ENCODE results near the gene SPDL1.

The SPDL1 gene

DNA sequence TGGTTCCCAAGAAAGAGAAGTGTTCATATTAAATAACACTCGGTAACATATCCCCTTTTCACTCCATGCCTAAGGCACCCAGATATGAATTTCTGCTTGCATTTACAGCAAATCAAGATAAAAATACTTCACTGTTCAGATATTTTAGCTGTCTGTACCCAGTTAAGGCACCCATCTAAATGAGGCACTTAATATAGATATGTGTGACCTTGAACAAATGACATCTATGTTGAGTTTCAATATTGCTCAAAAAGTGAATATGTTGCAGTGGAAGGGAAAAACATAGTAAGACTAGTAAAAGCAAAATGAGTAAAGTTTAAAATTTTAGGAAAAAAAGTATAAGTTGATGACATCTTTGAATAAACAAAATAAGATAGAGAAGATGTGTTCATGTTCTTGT is 32.4 kb upstream of the SPDL1 start:
- DNase-seq (ENCODE audit: low read depth, low spot score): no peak
- in situ Hi-C loops (cut with HindIII; ENCODE audit: low sequenced_read_pairs): no loop called here

DNA sequence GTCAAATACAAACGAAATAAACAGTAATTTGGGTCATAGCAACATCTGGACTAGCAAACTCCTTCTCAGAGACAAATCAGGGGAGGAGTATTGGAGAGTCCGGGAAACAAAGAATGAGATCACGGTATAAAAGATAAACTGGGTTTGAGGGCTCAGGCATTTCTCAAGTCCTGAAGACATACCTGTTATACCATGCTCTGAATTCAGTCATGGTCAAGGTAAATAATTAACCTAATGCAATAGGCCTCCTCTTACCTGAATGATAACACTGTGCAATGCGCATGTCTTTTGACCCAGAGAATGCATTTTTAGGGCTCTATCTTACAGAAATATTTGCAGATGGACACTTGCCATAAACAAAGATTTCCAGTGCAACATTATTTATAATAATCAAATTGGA is 31.9 kb upstream of the SPDL1 start:
- TF ChIP-seq, protein P1, sequence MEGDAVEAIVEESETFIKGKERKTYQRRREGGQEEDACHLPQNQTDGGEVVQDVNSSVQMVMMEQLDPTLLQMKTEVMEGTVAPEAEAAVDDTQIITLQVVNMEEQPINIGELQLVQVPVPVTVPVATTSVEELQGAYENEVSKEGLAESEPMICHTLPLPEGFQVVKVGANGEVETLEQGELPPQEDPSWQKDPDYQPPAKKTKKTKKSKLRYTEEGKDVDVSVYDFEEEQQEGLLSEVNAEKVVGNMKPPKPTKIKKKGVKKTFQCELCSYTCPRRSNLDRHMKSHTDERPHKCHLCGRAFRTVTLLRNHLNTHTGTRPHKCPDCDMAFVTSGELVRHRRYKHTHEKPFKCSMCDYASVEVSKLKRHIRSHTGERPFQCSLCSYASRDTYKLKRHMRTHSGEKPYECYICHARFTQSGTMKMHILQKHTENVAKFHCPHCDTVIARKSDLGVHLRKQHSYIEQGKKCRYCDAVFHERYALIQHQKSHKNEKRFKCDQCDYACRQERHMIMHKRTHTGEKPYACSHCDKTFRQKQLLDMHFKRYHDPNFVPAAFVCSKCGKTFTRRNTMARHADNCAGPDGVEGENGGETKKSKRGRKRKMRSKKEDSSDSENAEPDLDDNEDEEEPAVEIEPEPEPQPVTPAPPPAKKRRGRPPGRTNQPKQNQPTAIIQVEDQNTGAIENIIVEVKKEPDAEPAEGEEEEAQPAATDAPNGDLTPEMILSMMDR (IDR thresholded peaks at IDR 0.05; ENCODE audit: low read depth, low read length): no peak
- in situ Hi-C loops (cut with HindIII; ENCODE audit: low sequenced_read_pairs): no loop called here
- DNase-seq (ENCODE audit: low read depth, low spot score): no peak
- no peak overlapping the region for H3K4me3 ChIP-seq (ENCODE audit: low read depth, low read length)

More for the DNA sequence above, 32.4 kb upstream of the SPDL1 start:
- no peak overlapping the region for H3K4me3 ChIP-seq (ENCODE audit: low read depth, low read length)
- TF ChIP-seq, protein P1 (IDR thresholded peaks at IDR 0.05; ENCODE audit: low read depth, low read length): no peak

DNA sequence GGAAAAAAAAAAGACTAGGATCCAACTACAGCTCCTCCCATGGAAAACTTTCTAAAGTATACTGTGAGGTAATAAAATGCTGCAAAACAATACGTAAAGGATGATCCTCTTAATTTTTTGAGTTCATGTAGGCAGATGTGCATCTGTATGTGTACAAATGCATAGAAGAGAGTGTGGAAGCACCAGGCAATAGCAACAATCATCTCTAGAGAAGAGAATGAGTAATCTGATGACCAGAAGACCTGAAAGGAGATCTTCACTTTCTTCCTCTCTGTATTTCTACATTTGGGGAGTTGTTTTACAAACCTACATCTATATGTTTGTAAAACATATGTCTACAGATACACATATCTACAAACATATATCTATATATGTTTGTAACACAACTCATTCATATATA is 29.3 kb upstream of the SPDL1 start:
- in situ Hi-C loops (cut with HindIII; ENCODE audit: low sequenced_read_pairs): no loop called here
- TF ChIP-seq, protein P1 (IDR thresholded peaks at IDR 0.05; ENCODE audit: low read depth, low read length): no peak
- no peak for DNase-seq (ENCODE audit: low read depth, low spot score)

DNA sequence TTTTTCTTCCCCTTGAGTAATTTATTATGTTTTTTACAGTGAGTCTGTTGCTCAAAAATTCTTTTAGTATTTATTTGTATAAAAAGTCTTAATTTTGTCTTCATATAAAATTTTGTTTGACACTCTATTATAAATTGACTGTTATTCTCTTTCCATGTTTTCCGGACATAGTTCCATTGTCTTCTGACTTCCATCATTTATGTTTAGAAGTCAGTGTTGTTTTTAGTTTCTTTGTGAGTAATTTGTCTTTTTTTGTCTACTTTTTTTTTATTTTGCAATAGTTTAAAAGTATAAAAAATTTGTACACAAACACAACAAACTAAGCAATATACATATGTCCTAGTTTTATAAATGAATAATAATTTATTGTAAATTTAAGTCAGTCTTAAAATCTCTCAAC is 25.7 kb upstream of the SPDL1 start:
- TF ChIP-seq, protein P1 (IDR thresholded peaks at IDR 0.05; ENCODE audit: low read depth, low read length): no peak
- H3K4me3 ChIP-seq (ENCODE audit: low read depth, low read length): no peak overlapping the region
- DNase-seq (ENCODE audit: low read depth, low spot score): no peak
- in situ Hi-C loops (cut with HindIII; ENCODE audit: low sequenced_read_pairs): no loop called here

More for the DNA sequence above, 29.3 kb upstream of the SPDL1 start:
- H3K4me3 ChIP-seq (ENCODE audit: low read depth, low read length): no peak overlapping the region

DNA sequence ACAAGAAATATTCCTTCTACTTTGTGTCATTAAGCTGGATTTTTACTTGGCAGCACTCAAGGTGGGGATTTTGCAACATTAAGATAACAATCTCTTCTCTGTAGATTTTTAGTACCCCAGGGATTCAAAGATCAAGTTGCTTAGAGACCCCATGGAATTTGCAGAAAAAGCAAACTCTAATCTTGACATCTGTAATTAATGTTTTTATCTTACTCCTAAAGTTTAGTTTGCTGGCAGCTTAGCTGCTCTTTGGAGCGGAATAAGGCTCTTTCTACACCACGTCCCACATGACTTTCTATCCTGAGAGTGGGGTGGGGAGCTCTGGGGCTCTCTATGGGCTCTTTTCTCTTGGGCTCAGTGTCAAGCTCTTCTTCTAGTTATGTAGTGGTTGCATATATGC is 21.7 kb upstream of the SPDL1 start:
- TF ChIP-seq, protein P1 (IDR thresholded peaks at IDR 0.05; ENCODE audit: low read depth, low read length): no peak
- in situ Hi-C loops (cut with HindIII; ENCODE audit: low sequenced_read_pairs): no loop called here

DNA sequence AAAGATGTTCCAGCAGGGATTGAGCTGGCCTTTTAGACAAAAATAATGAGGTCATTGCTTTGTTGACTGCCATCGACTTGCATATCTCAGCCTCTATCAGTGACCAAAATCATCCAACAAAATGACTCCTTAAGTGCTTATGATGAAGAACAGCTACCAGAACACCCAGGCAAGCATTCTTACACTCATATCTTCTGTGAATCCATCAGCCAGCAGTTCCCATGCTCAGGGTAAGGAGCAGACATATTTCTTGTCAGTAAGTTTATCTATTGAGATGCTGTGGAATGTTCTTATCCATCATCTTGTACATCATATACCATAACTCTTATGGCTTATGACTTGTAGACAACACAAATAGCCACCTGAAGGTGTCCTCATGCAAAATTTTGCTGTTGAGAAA is 20.2 kb upstream of the SPDL1 start:
- H3K4me3 ChIP-seq (ENCODE audit: low read depth, low read length): no peak overlapping the region
- DNase-seq (ENCODE audit: low read depth, low spot score): no peak
- in situ Hi-C loops (cut with HindIII; ENCODE audit: low sequenced_read_pairs): no loop called here
- TF ChIP-seq, protein P1 (IDR thresholded peaks at IDR 0.05; ENCODE audit: low read depth, low read length): no peak

More for the DNA sequence above, 21.7 kb upstream of the SPDL1 start:
- DNase-seq (ENCODE audit: low read depth, low spot score): no peak
- no peak overlapping the region for H3K4me3 ChIP-seq (ENCODE audit: low read depth, low read length)

DNA sequence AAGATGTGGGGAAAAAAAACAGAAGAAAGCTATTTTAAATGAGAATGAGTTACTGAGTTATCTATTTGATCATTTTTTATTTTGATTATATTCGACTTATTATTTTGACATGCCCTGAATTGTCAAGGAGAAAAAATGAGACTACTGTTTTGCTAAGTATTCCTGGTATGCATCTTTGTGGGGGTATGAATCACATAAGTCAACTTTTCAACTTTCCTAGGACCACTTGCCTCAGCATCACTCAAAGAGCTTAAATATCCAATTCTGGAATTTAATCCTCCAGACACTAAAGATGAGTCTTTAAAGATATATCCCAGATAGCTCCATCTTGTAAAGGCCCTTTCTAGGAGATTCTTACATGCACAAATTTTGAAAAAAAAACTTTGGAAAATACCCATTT is 17.4 kb upstream of the SPDL1 start:
- in situ Hi-C loops (cut with HindIII; ENCODE audit: low sequenced_read_pairs): no loop called here
- no peak for DNase-seq (ENCODE audit: low read depth, low spot score)
- no peak overlapping the region for H3K4me3 ChIP-seq (ENCODE audit: low read depth, low read length)
- TF ChIP-seq, protein P1 (IDR thresholded peaks at IDR 0.05; ENCODE audit: low read depth, low read length): no peak
